Tibial nerve (tissue), 4 donors: ENCODE results near the gene TAB2. TPM values are rescaled to one million over a fixed set of nuclear protein-coding genes. Genes with fewer than 3 reads are reported as not detected.
"Not testable (repeated sequence)": the region's sequence is repeated elsewhere in the genome, so short reads cannot be mapped to it uniquely, and the experiment has no call there.

ENCODE experiments used
- DNase-seq, 2 donors: peaks; one replicate each; pipeline ENCODE4 v3.0.0-alpha.2; 2019; ENCODE audit warnings: low spot score in 2 of 2
- H3K27ac ChIP-seq, 4 donors: fragments of 200-600 bp; sonication (generic) in 3 of 4; one replicate each; pipeline ENCODE4 v1.5.1; 2017 to 2019; ENCODE audit warnings: mild to moderate bottlenecking in 1 of 4
- H3K27me3 ChIP-seq, 2 donors: fragments of 200-600 bp; sonication (generic) in 1 of 2; one replicate each; pipeline versions ENCODE4 v1.5.1 to v1.6.0; 2017 to 2019
- H3K36me3 ChIP-seq, 3 donors: fragments of 200-600 bp; sonication (generic); one replicate each; pipeline ENCODE4 v1.5.1; 2018 to 2019
- H3K4me1 ChIP-seq, 4 donors: fragments of 200-600 bp; sonication (generic) in 3 of 4; one replicate each; pipeline ENCODE4 v1.5.1; 2017 to 2019
- H3K4me3 ChIP-seq, 4 donors: fragments of 200-600 bp; sonication (generic) in 3 of 4; one replicate each; pipeline ENCODE4 v1.5.1; 2017 to 2019; ENCODE audit warnings: mild to moderate bottlenecking in 1 of 4, moderate library complexity in 1 of 4
- H3K9me3 ChIP-seq, 4 donors: fragments of 200-600 bp; sonication (generic) in 3 of 4; one replicate each; pipeline ENCODE4 v1.5.1; 2017 to 2019
- EP300 ChIP-seq, 2 donors: sonication (generic); formaldehyde crosslinking; IDR thresholded peaks; one replicate each; pipeline ENCODE4 v1.6.1; 2017; ENCODE audit warnings: antibody characterized with exemption in 2 of 2, mild to moderate bottlenecking in 1 of 2
- POLR2A ChIP-seq, 2 donors: fragments of 450-650 bp; IDR thresholded peaks; one replicate each; pipeline ENCODE4 v1.6.1; 2017; ENCODE audit warnings: antibody characterized with exemption in 2 of 2, mild to moderate bottlenecking in 2 of 2, moderate library complexity in 2 of 2
- WGBS, 2 donors: methylation state at CpG; one replicate each; pipeline ENCODE4 v1.1.5; 2018; 5-methylcytosine and 5-hydroxymethylcytosine counted together
- total RNA-seq, 4 donors: library from RNA; depleted of rRNA; stranded (reverse); fragments of >200 nt; gene quantifications; one replicate each; pipeline ENCODE4 v1.1.0, GENCODE V29; 2016
- TF ChIP-seq, protein P1 (sequence below), 5 experiments: fragments of 200-600 bp in 3 of 5; fragments of 450-650 bp in 2 of 5; sonication (generic) in 3 of 5; IDR thresholded peaks; one replicate each; pipeline ENCODE4 v1.5.1; 2016 to 2019; ENCODE audit warnings: antibody characterized with exemption in 5 of 5, mild to moderate bottlenecking in 3 of 5, moderate library complexity in 2 of 5

Gene TAB2
- total RNA-seq, 4 donors from 2014 or later = 57.5 to 101 (median 74.7) TPM

DNA sequence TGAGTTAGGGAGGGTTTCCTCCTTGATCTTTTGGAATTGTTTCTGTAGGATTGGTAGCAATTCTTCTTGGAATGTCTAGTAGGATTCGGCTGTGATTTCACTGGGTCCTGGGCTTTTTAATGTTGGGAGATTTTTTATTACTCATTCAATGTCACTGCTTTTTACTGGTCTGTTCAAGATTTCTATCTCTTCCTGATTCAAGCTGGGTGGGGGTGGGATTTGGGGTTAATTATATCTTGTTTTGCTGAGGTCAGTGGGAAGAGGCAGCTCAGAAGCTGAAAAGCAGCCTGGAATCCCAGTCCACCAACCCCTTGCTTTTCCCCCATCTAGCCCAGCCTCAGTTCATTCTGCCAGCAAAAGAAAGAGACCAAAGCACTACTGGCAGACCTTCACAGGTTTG, 122.1 kb downstream of the TAB2 start:
- Histone ChIP-seq H3K9me3 (no peaks in the 10 kb centered on the region), H3K27me3 (no peaks in the 10 kb centered on the region), H3K36me3 (no peaks in the 10 kb centered on the region), H3K4me3 (no peak overlapping the region), H3K27ac (no peak overlapping the region), H3K4me1 (peaks cover 0 to 9% (median 0%) of the 10 kb centered on the region in 4 donors)
- DNase-seq = no peak
- no peak for TF ChIP-seq POLR2A (IDR thresholded peaks at IDR 0.05)
- TF ChIP-seq, protein P1, sequence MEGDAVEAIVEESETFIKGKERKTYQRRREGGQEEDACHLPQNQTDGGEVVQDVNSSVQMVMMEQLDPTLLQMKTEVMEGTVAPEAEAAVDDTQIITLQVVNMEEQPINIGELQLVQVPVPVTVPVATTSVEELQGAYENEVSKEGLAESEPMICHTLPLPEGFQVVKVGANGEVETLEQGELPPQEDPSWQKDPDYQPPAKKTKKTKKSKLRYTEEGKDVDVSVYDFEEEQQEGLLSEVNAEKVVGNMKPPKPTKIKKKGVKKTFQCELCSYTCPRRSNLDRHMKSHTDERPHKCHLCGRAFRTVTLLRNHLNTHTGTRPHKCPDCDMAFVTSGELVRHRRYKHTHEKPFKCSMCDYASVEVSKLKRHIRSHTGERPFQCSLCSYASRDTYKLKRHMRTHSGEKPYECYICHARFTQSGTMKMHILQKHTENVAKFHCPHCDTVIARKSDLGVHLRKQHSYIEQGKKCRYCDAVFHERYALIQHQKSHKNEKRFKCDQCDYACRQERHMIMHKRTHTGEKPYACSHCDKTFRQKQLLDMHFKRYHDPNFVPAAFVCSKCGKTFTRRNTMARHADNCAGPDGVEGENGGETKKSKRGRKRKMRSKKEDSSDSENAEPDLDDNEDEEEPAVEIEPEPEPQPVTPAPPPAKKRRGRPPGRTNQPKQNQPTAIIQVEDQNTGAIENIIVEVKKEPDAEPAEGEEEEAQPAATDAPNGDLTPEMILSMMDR (IDR thresholded peaks at IDR 0.05) = no peak
- no peak for TF ChIP-seq EP300 (IDR thresholded peaks at IDR 0.05)
- 96 to 97% methylated on average over 1 of the region's 1 CpG for WGBS, 2 donors

DNA sequence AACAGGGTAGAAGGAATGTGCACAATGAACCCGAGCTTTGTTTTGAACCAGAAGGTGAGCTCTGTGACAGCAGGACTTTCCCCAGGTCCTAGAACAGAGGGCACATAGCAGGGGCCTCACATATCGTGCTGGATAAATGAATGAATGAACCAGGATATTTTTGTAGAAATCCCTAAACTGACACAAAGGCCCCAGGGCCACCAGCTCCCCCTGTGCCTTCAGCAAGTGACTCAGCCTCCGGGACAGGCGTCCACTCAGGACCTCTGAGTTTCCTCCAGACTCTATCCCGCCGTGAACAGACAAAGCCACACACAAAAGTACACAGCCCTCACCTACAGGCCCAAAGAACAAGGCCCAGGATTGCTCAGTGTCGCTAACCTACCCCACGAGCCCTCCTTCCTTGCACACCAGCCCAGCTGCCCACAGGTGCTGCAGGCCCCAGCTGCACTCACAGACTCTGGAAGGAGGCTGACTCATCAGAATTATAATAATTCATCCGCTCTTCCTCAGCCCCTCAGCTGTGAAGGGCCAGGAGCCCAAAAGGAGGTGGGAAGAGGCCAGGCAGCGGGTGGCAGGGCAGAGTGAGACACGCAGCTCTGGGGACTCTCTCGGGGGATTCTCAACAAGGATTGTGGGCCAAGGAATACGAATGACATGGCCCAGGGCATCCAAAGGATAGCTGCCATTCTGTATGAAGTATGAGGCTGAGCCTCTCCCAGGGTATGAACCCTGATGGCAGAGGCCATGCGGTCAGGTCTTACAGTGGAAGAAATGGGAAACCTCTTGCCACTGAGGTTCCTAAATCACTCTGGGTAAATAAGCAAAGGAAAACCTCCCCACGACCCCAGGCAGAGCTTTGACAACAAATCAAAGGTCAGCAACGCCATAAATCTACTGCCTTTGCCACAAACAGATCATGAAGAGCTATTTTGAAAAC, 123.5 kb downstream of the TAB2 start:
- no peak for DNase-seq
- no peaks in the 10 kb centered on the region for H3K36me3 ChIP-seq
- H3K4me3 ChIP-seq = no peak overlapping the region
- TF ChIP-seq EP300 (IDR thresholded peaks at IDR 0.05) (peak in 1 of 2 donors; percentile 49), POLR2A (IDR thresholded peaks at IDR 0.05) (no peak)
- H3K27ac ChIP-seq = no peak overlapping the region
- H3K9me3 ChIP-seq = no peaks in the 10 kb centered on the region
- no peaks in the 10 kb centered on the region for H3K27me3 ChIP-seq
- peaks cover 0 to 9% (median 0%) of the 10 kb centered on the region in 4 donors for H3K4me1 ChIP-seq
- 63 to 68% methylated on average over 16 of the region's 16 CpGs for WGBS, 2 donors

GRCh38 chr6:149441740-149442139, 124.2 kb downstream of the TAB2 start:
- Histone ChIP-seq H3K27ac (no peak overlapping the region), H3K36me3 (no peaks in the 10 kb centered on the region), H3K9me3 (no peaks in the 10 kb centered on the region), H3K27me3 (no peaks in the 10 kb centered on the region), H3K4me1 (peaks cover 0 to 9% (median 0%) of the 10 kb centered on the region in 4 donors), H3K4me3 (no peak overlapping the region)
- no peak for DNase-seq
- WGBS, 2 donors = 77 to 81% methylated on average over 7 to 9 of the region's 9 CpGs
- TF ChIP-seq EP300 (IDR thresholded peaks at IDR 0.05) (no peak), POLR2A (IDR thresholded peaks at IDR 0.05) (no peak)
- TF ChIP-seq, protein P1 (IDR thresholded peaks at IDR 0.05) = no peak

DNA sequence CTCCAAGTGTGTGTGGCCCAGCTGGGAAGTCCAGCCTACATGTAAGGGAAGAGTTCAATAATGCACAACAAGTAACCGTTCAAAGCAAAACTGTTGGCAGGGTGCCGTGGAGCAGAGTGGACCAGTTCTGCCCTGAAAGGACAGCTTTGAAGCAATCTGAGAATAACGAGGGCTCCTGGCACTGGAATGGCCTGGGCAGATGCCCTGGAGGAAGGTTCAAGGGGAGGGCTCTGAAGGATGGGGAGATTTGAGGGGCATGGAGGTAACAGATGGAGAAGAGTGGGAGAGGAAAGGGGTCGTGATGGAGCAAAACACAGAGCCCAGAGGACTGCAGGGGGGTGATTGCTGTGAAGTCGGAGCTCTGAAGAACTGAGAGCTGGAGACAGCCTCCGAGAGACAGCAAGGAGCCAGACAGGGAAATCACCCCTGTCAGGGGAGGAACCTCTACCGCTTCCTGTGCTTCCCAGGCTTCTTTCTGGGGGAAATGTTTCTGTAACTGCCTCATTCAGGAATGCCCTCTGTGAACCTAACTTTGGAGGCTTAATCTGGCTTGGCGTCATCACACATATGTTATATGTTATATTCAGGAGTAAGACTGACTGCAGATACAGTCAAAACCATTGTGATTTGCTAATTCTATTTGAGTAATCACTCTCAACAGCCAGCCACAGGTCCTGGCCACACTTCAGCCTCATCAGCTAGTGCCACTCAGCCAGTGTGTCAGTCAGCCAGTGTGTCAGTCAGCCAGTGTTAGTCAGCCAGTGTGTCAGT, 126.1 kb downstream of the TAB2 start:
- Histone ChIP-seq H3K9me3 (no peaks in the 10 kb centered on the region), H3K27me3 (no peaks in the 10 kb centered on the region), H3K4me1 (peaks cover 0 to 9% (median 0%) of the 10 kb centered on the region in 4 donors), H3K4me3 (no peak overlapping the region), H3K36me3 (no peaks in the 10 kb centered on the region), H3K27ac (no peak overlapping the region)
- TF ChIP-seq, protein P1 (IDR thresholded peaks at IDR 0.05) = no peak
- TF ChIP-seq POLR2A (IDR thresholded peaks at IDR 0.05) = no peak
- no peak for TF ChIP-seq EP300 (IDR thresholded peaks at IDR 0.05)
- 59 to 65% methylated on average over 8 of the region's 8 CpGs for WGBS, 2 donors
- DNase-seq = no peak

DNA sequence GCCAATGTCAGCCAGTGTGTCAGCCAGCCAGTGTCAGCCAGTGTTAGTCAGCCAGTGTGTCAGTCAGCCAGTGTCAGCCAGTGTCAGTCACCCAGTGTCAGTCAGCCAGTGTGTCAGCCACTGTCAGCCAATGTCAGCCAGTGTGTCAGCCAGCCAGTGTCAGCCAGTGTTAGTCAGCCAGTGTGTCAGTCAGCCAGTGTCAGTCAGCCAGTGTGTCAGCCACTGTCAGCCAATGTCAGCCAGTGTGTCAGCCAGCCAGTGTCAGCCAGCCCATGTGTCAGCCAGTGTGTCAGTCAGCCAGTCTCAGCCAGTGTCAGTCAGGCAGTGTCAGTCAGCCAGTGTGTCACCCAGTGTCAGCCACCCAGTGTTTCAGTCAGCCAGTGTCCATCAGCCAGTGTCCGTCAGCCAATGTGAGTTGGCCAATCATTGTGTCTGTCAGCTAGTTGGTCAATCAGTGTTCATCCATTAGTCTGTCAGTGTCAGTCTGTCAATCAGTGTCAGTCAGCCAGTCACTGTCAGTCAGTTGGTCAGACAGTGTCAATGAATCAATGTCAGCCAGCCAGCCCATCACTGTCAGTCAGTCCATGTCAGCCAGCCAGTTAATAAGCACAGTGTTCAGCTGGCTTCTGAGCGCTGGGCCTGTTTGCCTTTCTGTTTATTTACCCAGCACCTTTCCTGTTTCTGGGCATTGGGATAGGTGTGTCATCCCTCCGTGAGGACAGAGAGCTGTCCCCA, 127.0 kb downstream of the TAB2 start:
- not testable (repeated sequence) for DNase-seq, H3K27me3 ChIP-seq, H3K4me1 ChIP-seq, H3K27ac ChIP-seq, H3K36me3 ChIP-seq, H3K9me3 ChIP-seq, H3K4me3 ChIP-seq
- 75 to 86% methylated on average over 3 of the region's 3 CpGs for WGBS, 2 donors
